Spleen (tissue), 7 donors: ENCODE measurements around the gene PODXL.
"Not testable (repeated sequence)": the region's sequence is repeated elsewhere in the genome, so short reads cannot be mapped to it uniquely, and the experiment has no call there.

Source experiments
- POLR2AphosphoS5 ChIP-seq, 3 donors: sonication (generic); formaldehyde crosslinking; IDR thresholded peaks; one replicate each; pipeline ENCODE4 v1.5.1; 2017; ENCODE audit warnings: antibody characterized with exemption in 3 of 3
- TF ChIP-seq, protein P1 (sequence below), 11 experiments: fragments of 200-600 bp in 7 of 11; fragments of 450-650 bp in 4 of 11; sonication (generic) in 4 of 11; IDR thresholded peaks in 8 of 11; conservative IDR thresholded peaks in 3 of 11; 1 replicate in 7 of 11; 2 replicates in 4 of 11; pipeline versions ENCODE4 v1.4.0 to v1.8.0; 2016 to 2021; ENCODE audit warnings: antibody characterized with exemption in 11 of 11, inconsistent platforms in 4 of 11, mild to moderate bottlenecking in 1 of 11
- donor health status: DM: no; HTN: no; CAD: no; lungs with moderate emphysema.
- donor health status: DM: no; HTN: no; CAD: no.
- donor health status: DM: no; HTN: no; CAD: no.

DNA sequence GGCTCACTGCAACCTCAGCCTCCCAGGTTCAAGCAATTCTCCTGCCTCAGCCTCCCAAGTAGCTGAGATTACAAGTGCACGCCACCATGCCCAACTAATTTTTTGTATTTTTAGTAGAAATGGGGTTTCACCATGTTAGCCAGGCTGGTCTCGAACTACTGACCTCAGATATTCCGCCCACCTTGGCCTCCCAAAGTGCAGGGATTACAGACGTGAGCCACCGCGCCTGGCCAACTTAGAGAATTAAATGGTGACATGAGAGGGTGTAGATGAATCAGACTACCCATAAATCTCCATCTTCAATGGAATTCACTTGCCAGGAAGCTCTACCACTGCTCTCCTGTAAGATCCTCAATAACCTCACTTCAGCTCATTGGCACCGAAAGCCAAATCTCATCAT lies 41.0 kb downstream of the PODXL start:
- TF ChIP-seq, protein P1, sequence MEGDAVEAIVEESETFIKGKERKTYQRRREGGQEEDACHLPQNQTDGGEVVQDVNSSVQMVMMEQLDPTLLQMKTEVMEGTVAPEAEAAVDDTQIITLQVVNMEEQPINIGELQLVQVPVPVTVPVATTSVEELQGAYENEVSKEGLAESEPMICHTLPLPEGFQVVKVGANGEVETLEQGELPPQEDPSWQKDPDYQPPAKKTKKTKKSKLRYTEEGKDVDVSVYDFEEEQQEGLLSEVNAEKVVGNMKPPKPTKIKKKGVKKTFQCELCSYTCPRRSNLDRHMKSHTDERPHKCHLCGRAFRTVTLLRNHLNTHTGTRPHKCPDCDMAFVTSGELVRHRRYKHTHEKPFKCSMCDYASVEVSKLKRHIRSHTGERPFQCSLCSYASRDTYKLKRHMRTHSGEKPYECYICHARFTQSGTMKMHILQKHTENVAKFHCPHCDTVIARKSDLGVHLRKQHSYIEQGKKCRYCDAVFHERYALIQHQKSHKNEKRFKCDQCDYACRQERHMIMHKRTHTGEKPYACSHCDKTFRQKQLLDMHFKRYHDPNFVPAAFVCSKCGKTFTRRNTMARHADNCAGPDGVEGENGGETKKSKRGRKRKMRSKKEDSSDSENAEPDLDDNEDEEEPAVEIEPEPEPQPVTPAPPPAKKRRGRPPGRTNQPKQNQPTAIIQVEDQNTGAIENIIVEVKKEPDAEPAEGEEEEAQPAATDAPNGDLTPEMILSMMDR (IDR thresholded peaks at IDR 0.05 in 8 of 11, conservative IDR thresholded peaks at IDR 0.05 in 3 of 11) = not testable (repeated sequence)
- TF ChIP-seq POLR2AphosphoS5 (IDR thresholded peaks at IDR 0.05) = not testable (repeated sequence)
